SH-SY5Y (cell line): ENCODE measurements around the gene RBM8A.

ENCODE experiments used
- GATA2 ChIP-seq: IDR thresholded peaks from 2 replicates; pipeline ENCODE4 v1.6.1; 2011; ENCODE audit warnings: mild to moderate bottlenecking, low read depth, low read length
- GATA3 ChIP-seq: IDR thresholded peaks from 2 replicates; pipeline ENCODE4 v1.6.1; 2011; ENCODE audit warnings: low read depth, mild to moderate bottlenecking, low read length, moderate library complexity

GRCh38 chr1:145956781-145957442 is 29.6 kb upstream of the RBM8A start:
- no peak for TF ChIP-seq GATA3
- TF ChIP-seq GATA2, result no peak
